Mucosa of descending colon (tissue), 3 donors: ENCODE measurements around the gene TAAR6. TPM values are rescaled to one million over a fixed set of nuclear protein-coding genes. Genes with fewer than 3 reads are reported as not detected.
"Not testable (repeated sequence)": the region's sequence is repeated elsewhere in the genome, so short reads cannot be mapped to it uniquely, and the experiment has no call there.

Experiments used
- ATAC-seq: fragments of 200-7000 bp; cut with Tn5 transposase; one replicate; pipeline ENCODE4 v1.9.1; 2020; ENCODE audit warnings: mild to moderate bottlenecking, moderate library complexity
- DNase-seq, 3 donors: peaks; one replicate each; pipeline ENCODE4 v3.0.0-alpha.2; 2020
- H3K36me3 ChIP-seq: fragments of 200-600 bp; one replicate; pipeline ENCODE4 v1.8.0; 2021; ENCODE audit warnings: low read depth, mild to moderate bottlenecking
- H3K4me1 ChIP-seq: fragments of 200-600 bp; one replicate; pipeline ENCODE4 v1.8.0; 2021; ENCODE audit warnings: low read depth, mild to moderate bottlenecking
- H3K4me3 ChIP-seq: fragments of 200-600 bp; one replicate; pipeline ENCODE4 v1.8.0; 2021; ENCODE audit warnings: mild to moderate bottlenecking
- H3K9me3 ChIP-seq: fragments of 200-600 bp; one replicate; pipeline ENCODE4 v1.8.0; 2021; ENCODE audit warnings: mild to moderate bottlenecking
- CTCF ChIP-seq: fragments of 200-600 bp; IDR thresholded peaks from one replicate; pipeline ENCODE4 v1.8.0; 2022; ENCODE audit warnings: antibody characterized with exemption, mild to moderate bottlenecking
- intact Hi-C, 2 donors: fragments of 100-400 bp; cut with DNase I in 1 of 2; cut with micrococcal nuclease in 1 of 2; formaldehyde crosslinking; loops; one replicate each; pipeline versions ENCODE4 v1.11.0 to v1.11.1; 2022; cut with DNase I, micrococcal nuclease
- total RNA-seq, 3 donors: library from RNA; stranded (reverse); fragmentation: NEBNext Ultra II Directional in 2 of 3; extraction: Animal tissue kit (Norgen Biotek cat#: 25700) in 2 of 3; gene quantifications; one replicate each; pipeline versions ENCODE4 v1.2.1 to v1.2.4, GENCODE V29; 2021 to 2023
- donor health status: DM: no; HTN: no; CAD: no; lungs with moderate emphysema.
- donor health status: DM: no; HTN: no; CAD: no.
- donor health status: DM: no; HTN: yes; CAD: no.

Gene TAAR6
- total RNA-seq, 3 donors from 2014 or later, result not detected

- intact Hi-C loops, result no loop called here
- DNase-seq, result no peak
- TF ChIP-seq CTCF, result no peak
- Histone ChIP-seq H3K4me1 (no peaks in the 10 kb centered on the region), H3K36me3 (no peaks in the 10 kb centered on the region), H3K4me3 (no peak overlapping the region), H3K9me3 (no peaks in the 10 kb centered on the region)
- no peak for ATAC-seq
These were observed 20.2 kb downstream of the TAAR6 start for GRCh38 chr6:132590362-132590761.

GRCh38 chr6:132592855-132593254 lies 22.7 kb downstream of the TAAR6 start:
- Histone ChIP-seq H3K9me3 (no peaks in the 10 kb centered on the region), H3K36me3 (no peaks in the 10 kb centered on the region), H3K4me3 (no peak overlapping the region), H3K4me1 (no peaks in the 10 kb centered on the region)
- DNase-seq (no peak), ATAC-seq (no peak)
- intact Hi-C loops, result no loop called here
- no peak for TF ChIP-seq CTCF

GRCh38 chr6:132596201-132596600 lies 26.1 kb downstream of the TAAR6 start:
- Histone ChIP-seq H3K4me1 (no peaks in the 10 kb centered on the region), H3K9me3 (no peaks in the 10 kb centered on the region), H3K36me3 (no peaks in the 10 kb centered on the region), H3K4me3 (no peak overlapping the region)
- TF ChIP-seq CTCF, result no peak
- ATAC-seq, result no peak
- intact Hi-C loops, result no loop called here
- DNase-seq, result no peak

GRCh38 chr6:132598473-132598872 lies 28.4 kb downstream of the TAAR6 start:
- Histone ChIP-seq H3K4me1 (no peaks in the 10 kb centered on the region), H3K4me3 (no peak overlapping the region), H3K9me3 (no peaks in the 10 kb centered on the region), H3K36me3 (no peaks in the 10 kb centered on the region)
- intact Hi-C loops, result no loop called here
- TF ChIP-seq CTCF, result no peak
- DNase-seq (no peak), ATAC-seq (peak; percentile 53)

GRCh38 chr6:132600900-132601299 lies 30.8 kb downstream of the TAAR6 start:
- H3K36me3 ChIP-seq, intact Hi-C loops, H3K9me3 ChIP-seq, H3K4me3 ChIP-seq, ATAC-seq, DNase-seq, H3K4me1 ChIP-seq: not testable (repeated sequence)

GRCh38 chr6:132604635-132605152 lies 34.6 kb downstream of the TAAR6 start:
- Histone ChIP-seq H3K36me3 (no peaks in the 10 kb centered on the region), H3K4me1 (no peaks in the 10 kb centered on the region), H3K9me3 (no peaks in the 10 kb centered on the region), H3K4me3 (no peak overlapping the region)
- TF ChIP-seq CTCF, result no peak
- DNase-seq (no peak), ATAC-seq (peak; percentile 66)
- intact Hi-C loops, result no loop called here
